ENCODE data around the gene GTSE1. TPM values are rescaled to one million over a fixed set of nuclear protein-coding genes. Genes with fewer than 3 reads are reported as not detected.

The GTSE1 gene
- total RNA-seq, 3 donors from 2014 or later: 0.29 to 0.48 TPM; not detected in 1

- Histone ChIP-seq H3K27ac (no peak overlapping the region), H3K27me3 (no peaks in the 10 kb centered on the region), H3K4me3 (no peak overlapping the region), H3K36me3 (peaks cover 26% of the 10 kb centered on the region), H3K9me3 (no peaks in the 10 kb centered on the region), H3K4me1 (no peaks in the 10 kb centered on the region)
- intact Hi-C loops (cut with DNase I; ENCODE audit: low total_unique reads): no loop called here
- DNase-seq (ENCODE audit: low spot score in 2 of 2): no peak
- no peak for TF ChIP-seq POLR2AphosphoS5 (IDR thresholded peaks at IDR 0.05)
- no peak for TF ChIP-seq POLR2A (IDR thresholded peaks at IDR 0.05)
- TF ChIP-seq, protein P1, sequence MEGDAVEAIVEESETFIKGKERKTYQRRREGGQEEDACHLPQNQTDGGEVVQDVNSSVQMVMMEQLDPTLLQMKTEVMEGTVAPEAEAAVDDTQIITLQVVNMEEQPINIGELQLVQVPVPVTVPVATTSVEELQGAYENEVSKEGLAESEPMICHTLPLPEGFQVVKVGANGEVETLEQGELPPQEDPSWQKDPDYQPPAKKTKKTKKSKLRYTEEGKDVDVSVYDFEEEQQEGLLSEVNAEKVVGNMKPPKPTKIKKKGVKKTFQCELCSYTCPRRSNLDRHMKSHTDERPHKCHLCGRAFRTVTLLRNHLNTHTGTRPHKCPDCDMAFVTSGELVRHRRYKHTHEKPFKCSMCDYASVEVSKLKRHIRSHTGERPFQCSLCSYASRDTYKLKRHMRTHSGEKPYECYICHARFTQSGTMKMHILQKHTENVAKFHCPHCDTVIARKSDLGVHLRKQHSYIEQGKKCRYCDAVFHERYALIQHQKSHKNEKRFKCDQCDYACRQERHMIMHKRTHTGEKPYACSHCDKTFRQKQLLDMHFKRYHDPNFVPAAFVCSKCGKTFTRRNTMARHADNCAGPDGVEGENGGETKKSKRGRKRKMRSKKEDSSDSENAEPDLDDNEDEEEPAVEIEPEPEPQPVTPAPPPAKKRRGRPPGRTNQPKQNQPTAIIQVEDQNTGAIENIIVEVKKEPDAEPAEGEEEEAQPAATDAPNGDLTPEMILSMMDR (IDR thresholded peaks at IDR 0.05): no peak
Measured at GRCh38 chr22:46346680-46347405, 50.2 kb downstream of the GTSE1 start.

DNA sequence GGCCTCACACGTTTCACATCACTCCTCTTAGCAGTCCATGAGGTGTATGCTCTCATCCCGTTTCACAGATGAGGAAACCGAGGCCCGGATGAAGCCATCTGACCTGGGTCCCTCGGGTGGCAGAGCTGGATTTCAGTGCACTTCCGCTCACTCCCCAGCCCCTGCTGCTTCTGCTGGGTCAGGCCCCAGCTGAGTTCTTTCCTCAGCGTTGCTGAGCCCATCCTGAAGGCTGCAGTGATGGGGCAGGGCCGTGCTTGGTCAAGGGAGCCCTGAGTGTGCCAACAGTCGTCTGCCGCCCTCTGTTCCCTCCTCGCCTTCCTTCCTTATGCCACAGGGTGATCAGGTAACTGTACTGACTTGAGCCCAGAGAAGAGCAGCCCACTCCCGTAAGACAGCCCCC is 51.0 kb downstream of the GTSE1 start:
- no peak for TF ChIP-seq POLR2A (IDR thresholded peaks at IDR 0.05)
- TF ChIP-seq, protein P1 (IDR thresholded peaks at IDR 0.05): no peak
- no peak for TF ChIP-seq POLR2AphosphoS5 (IDR thresholded peaks at IDR 0.05)
- peaks cover 26% of the 10 kb centered on the region for H3K36me3 ChIP-seq
- no peaks in the 10 kb centered on the region for H3K27me3 ChIP-seq
- H3K9me3 ChIP-seq: no peaks in the 10 kb centered on the region
- H3K4me3 ChIP-seq: no peak overlapping the region
- H3K4me1 ChIP-seq: no peaks in the 10 kb centered on the region
- H3K27ac ChIP-seq: no peak overlapping the region
- intact Hi-C loops (cut with DNase I; ENCODE audit: low total_unique reads): no loop called here
- no peak for DNase-seq (ENCODE audit: low spot score in 2 of 2)

- H3K9me3 ChIP-seq: no peaks in the 10 kb centered on the region
- no peak overlapping the region for H3K4me3 ChIP-seq
- H3K4me1 ChIP-seq: no peaks in the 10 kb centered on the region
- TF ChIP-seq POLR2AphosphoS5 (IDR thresholded peaks at IDR 0.05) (no peak), POLR2A (IDR thresholded peaks at IDR 0.05) (no peak)
- TF ChIP-seq, protein P1 (IDR thresholded peaks at IDR 0.05): no peak
- peaks cover 26% of the 10 kb centered on the region for H3K36me3 ChIP-seq
- DNase-seq (ENCODE audit: low spot score in 2 of 2): no peak
- intact Hi-C loops (cut with DNase I; ENCODE audit: low total_unique reads): no loop called here
- no peak overlapping the region for H3K27ac ChIP-seq
- no peaks in the 10 kb centered on the region for H3K27me3 ChIP-seq
Measured at GRCh38 chr22:46348099-46348695, 51.5 kb downstream of the GTSE1 start.

- Histone ChIP-seq H3K4me3 (no peak overlapping the region), H3K36me3 (peaks cover 26% of the 10 kb centered on the region), H3K27ac (no peak overlapping the region), H3K4me1 (no peaks in the 10 kb centered on the region), H3K27me3 (no peaks in the 10 kb centered on the region), H3K9me3 (no peaks in the 10 kb centered on the region)
- DNase-seq (ENCODE audit: low spot score in 2 of 2): no peak
- intact Hi-C loops (cut with DNase I; ENCODE audit: low total_unique reads): no loop called here
- TF ChIP-seq POLR2A (IDR thresholded peaks at IDR 0.05) (no peak), POLR2AphosphoS5 (IDR thresholded peaks at IDR 0.05) (no peak)
- TF ChIP-seq, protein P1 (IDR thresholded peaks at IDR 0.05): no peak
Measured at GRCh38 chr22:46349238-46349637, 52.6 kb downstream of the GTSE1 start.

DNA sequence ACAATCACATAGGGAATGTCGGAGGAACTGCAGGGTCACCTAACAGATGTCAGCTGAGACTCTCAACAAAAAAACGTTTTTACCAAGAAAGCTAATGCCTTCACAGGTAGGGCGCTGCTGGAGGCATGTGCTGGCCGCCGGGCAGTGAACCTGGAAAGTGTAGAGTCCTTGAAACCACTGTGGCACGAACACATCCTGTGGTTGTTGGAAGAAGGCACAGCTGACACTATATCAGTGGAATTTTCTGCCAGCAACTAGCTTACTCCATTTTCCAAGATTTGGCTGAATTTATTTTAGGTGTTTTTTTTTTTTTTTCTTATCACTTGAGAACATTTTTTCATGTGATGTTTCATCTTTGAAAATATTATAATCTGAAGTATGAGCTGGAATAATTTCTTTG is 53.0 kb downstream of the GTSE1 start:
- TF ChIP-seq POLR2A (IDR thresholded peaks at IDR 0.05) (no peak), POLR2AphosphoS5 (IDR thresholded peaks at IDR 0.05) (no peak)
- TF ChIP-seq, protein P1 (IDR thresholded peaks at IDR 0.05): no peak
- DNase-seq (ENCODE audit: low spot score in 2 of 2): no peak
- no peaks in the 10 kb centered on the region for H3K27me3 ChIP-seq
- H3K4me1 ChIP-seq: no peaks in the 10 kb centered on the region
- no peak overlapping the region for H3K27ac ChIP-seq
- intact Hi-C loops (cut with DNase I; ENCODE audit: low total_unique reads): loop anchor here (10.0 kb wide), 1 partner anchor 185 kb away; the partner anchor contains the start of gene CELSR1
- no peak overlapping the region for H3K4me3 ChIP-seq
- peaks cover 26% of the 10 kb centered on the region for H3K36me3 ChIP-seq
- H3K9me3 ChIP-seq: no peaks in the 10 kb centered on the region
